Urothelium cell line (cell line): ENCODE measurements around the gene NUDCD3.
A peak's percentile ranks its signal among the peaks of the same experiment; 100 is the strongest.

Experiments used
- DNase-seq: peaks from one replicate; pipeline ENCODE4 v3.0.0; 2011; ENCODE audit warnings: low spot score, mixed read lengths
- FAIRE-seq: peaks from 2 replicates; lab custom pipeline; 2011; peaks lifted over from hg19 to GRCh38; lab: Jason Lieb, UNC

NUDCD3 gene

GRCh38 chr7:44482502-44483485 is 7.7 kb downstream of the NUDCD3 start:
- FAIRE-seq (no peak), DNase-seq (no peak)

- DNase-seq = no peak
- no peak for FAIRE-seq
Observed at GRCh38 chr7:44477938-44478337, 12.5 kb downstream of the NUDCD3 start.

GRCh38 chr7:44477063-44477830 is 13.2 kb downstream of the NUDCD3 start:
- DNase-seq (peak; percentile 87), FAIRE-seq (peak; percentile 61)

GRCh38 chr7:44476313-44476712 is 14.1 kb downstream of the NUDCD3 start:
- FAIRE-seq (no peak), DNase-seq (no peak)

GRCh38 chr7:44473295-44473694 is 17.2 kb downstream of the NUDCD3 start:
- FAIRE-seq (peak; percentile 30), DNase-seq (no peak)

- FAIRE-seq (no peak), DNase-seq (no peak)
Observed at GRCh38 chr7:44472843-44473242, 17.6 kb downstream of the NUDCD3 start.

GRCh38 chr7:44471850-44472249 is 18.6 kb downstream of the NUDCD3 start:
- FAIRE-seq (no peak), DNase-seq (no peak)

- no peak for DNase-seq
- FAIRE-seq = no peak
Observed at GRCh38 chr7:44471436-44471835, 19.0 kb downstream of the NUDCD3 start.

- DNase-seq = no peak
- no peak for FAIRE-seq
Observed at GRCh38 chr7:44470628-44471245, 19.7 kb downstream of the NUDCD3 start.

- FAIRE-seq (no peak), DNase-seq (no peak)
Observed at GRCh38 chr7:44470135-44470479, 20.4 kb downstream of the NUDCD3 start.

- DNase-seq (no peak), FAIRE-seq (no peak)
Observed at GRCh38 chr7:44469461-44470134, 20.9 kb downstream of the NUDCD3 start.

- DNase-seq = no peak
- FAIRE-seq = no peak
Observed at GRCh38 chr7:44467217-44467548, 23.3 kb downstream of the NUDCD3 start.

- FAIRE-seq (peak; percentile 17), DNase-seq (no peak)
Observed at GRCh38 chr7:44466300-44467216, 23.9 kb downstream of the NUDCD3 start.

- DNase-seq (no peak), FAIRE-seq (no peak)
Observed at GRCh38 chr7:44465490-44465889, 25.0 kb downstream of the NUDCD3 start.

GRCh38 chr7:44463169-44463808 is 27.2 kb downstream of the NUDCD3 start:
- no peak for DNase-seq
- peak; percentile 23 for FAIRE-seq

GRCh38 chr7:44461387-44461786 is 29.1 kb downstream of the NUDCD3 start:
- no peak for DNase-seq
- FAIRE-seq = no peak

GRCh38 chr7:44460325-44460724 is 30.1 kb downstream of the NUDCD3 start:
- FAIRE-seq (no peak), DNase-seq (no peak)

- DNase-seq (no peak), FAIRE-seq (no peak)
Observed at GRCh38 chr7:44455155-44455554, 35.3 kb downstream of the NUDCD3 start.

GRCh38 chr7:44454348-44454747 is 36.1 kb downstream of the NUDCD3 start:
- FAIRE-seq (no peak), DNase-seq (no peak)
